MCF 10A (cell line): ENCODE measurements around the gene EPHB1. TPM values are rescaled to one million over a fixed set of nuclear protein-coding genes. Genes with fewer than 3 reads are reported as not detected.
A peak's percentile ranks its signal among the peaks of the same experiment; 100 is the strongest.

Experiments used
- BruUV-seq: library from RNA; stranded (reverse); fragments of 400-500 nt; replicated peaks from 2 replicates; lab custom pipeline; 2021; lab: Mats Ljungman, UMichigan
- CTCF ChIA-PET: fragments of 300-600 bp; sonication (Branson Sonifier 250); formaldehyde crosslinking; extraction: SDS; loops from one replicate; lab custom pipeline; 2021; ENCODE audit warnings: antibody characterized with exemption, inconsistent platforms; lab: Yijun Ruan, JAX
- POLR2A ChIA-PET: fragments of 300-600, 350-650 bp; sonication (Branson Sonifier 250); formaldehyde crosslinking; extraction: SDS; loops from one replicate; lab custom pipeline; 2020; ENCODE audit warnings: antibody characterized with exemption, inconsistent platforms; lab: Yijun Ruan, JAX
- DNase-seq: peaks from one replicate; pipeline ENCODE4 v3.0.0-alpha.2; 2018; ENCODE audit not compliant: unreplicated experiment
- H3K27ac Mint-ChIP-seq: one replicate; pipeline ENCODE4 v1.8.0; 2022; ENCODE audit warnings: mild to moderate bottlenecking, low read depth, mixed read lengths; ENCODE audit not compliant: unreplicated experiment
- H3K27me3 Mint-ChIP-seq: one replicate; pipeline ENCODE4 v1.8.0; 2022; ENCODE audit warnings: mixed read lengths; ENCODE audit not compliant: insufficient read depth, unreplicated experiment
- H3K36me3 Mint-ChIP-seq: one replicate; pipeline ENCODE4 v1.8.0; 2022; ENCODE audit warnings: mild to moderate bottlenecking, moderate library complexity, mixed read lengths; ENCODE audit not compliant: insufficient read depth, unreplicated experiment
- H3K4me1 Mint-ChIP-seq: one replicate; pipeline ENCODE4 v1.8.0; 2022; ENCODE audit warnings: mixed read lengths; ENCODE audit not compliant: insufficient read depth, unreplicated experiment
- H3K4me3 Mint-ChIP-seq: one replicate; pipeline ENCODE4 v1.8.0; 2022; ENCODE audit warnings: mild to moderate bottlenecking, moderate library complexity, mixed read lengths; ENCODE audit not compliant: unreplicated experiment
- H3K9me3 Mint-ChIP-seq: one replicate; pipeline ENCODE4 v1.8.0; 2022; ENCODE audit warnings: mixed read lengths; ENCODE audit not compliant: unreplicated experiment
- intact Hi-C: fragments of 100-400 bp; cut with micrococcal nuclease; formaldehyde crosslinking; loops from 2 replicates; pipeline ENCODE4 v1.14.1; 2022
- total RNA-seq: library from RNA; stranded (reverse); gene quantifications from 2 replicates; pipeline ENCODE4 v1.2.3, GENCODE V29; 2022
- TF ChIP-seq, protein P1 (sequence below): fragments of 200-600 bp; IDR thresholded peaks from one replicate; pipeline ENCODE4 v1.8.0; 2022; ENCODE audit warnings: antibody characterized with exemption, mild to moderate bottlenecking; ENCODE audit not compliant: unreplicated experiment

EPHB1 gene
- total RNA-seq, 1 experiment from 2014 or later, result not detected

DNA sequence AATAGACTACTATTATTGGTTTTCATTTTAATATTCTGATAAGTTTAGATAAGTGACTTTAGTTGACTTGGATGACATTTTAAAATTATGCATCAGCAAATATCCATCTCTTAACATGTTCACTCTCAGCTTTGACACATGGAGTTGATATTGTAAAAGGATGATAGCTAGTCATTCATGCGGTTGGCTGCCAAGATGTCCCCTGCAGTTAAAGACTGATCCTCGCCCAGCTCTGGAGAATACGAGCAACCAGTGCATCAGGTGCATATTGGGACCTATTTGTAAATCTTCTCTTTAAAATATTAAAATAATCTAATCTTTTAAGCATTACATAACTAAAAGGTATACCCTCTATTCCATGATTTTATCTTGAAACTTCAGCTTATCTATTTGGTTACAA, 41.9 kb downstream of the EPHB1 start:
- BruUV-seq, result no TSS peak
- Mint-ChIP-seq H3K4me1 (no peaks in the 10 kb centered on the region), H3K9me3 (no peaks in the 10 kb centered on the region), H3K27me3 (no peaks in the 10 kb centered on the region), H3K36me3 (no peaks in the 10 kb centered on the region), H3K27ac (no peak overlapping the region), H3K4me3 (no peak overlapping the region)
- DNase-seq, result no peak
- ChIA-PET POLR2A (no interaction called here), CTCF (interaction anchor here (1.1 kb wide), 1 partner anchor 15 kb away, joined by 5 read pairs; no protein-coding TSS in a partner anchor)
- intact Hi-C loops, result no loop called here
- TF ChIP-seq, protein P1, sequence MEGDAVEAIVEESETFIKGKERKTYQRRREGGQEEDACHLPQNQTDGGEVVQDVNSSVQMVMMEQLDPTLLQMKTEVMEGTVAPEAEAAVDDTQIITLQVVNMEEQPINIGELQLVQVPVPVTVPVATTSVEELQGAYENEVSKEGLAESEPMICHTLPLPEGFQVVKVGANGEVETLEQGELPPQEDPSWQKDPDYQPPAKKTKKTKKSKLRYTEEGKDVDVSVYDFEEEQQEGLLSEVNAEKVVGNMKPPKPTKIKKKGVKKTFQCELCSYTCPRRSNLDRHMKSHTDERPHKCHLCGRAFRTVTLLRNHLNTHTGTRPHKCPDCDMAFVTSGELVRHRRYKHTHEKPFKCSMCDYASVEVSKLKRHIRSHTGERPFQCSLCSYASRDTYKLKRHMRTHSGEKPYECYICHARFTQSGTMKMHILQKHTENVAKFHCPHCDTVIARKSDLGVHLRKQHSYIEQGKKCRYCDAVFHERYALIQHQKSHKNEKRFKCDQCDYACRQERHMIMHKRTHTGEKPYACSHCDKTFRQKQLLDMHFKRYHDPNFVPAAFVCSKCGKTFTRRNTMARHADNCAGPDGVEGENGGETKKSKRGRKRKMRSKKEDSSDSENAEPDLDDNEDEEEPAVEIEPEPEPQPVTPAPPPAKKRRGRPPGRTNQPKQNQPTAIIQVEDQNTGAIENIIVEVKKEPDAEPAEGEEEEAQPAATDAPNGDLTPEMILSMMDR, result no peak

DNA sequence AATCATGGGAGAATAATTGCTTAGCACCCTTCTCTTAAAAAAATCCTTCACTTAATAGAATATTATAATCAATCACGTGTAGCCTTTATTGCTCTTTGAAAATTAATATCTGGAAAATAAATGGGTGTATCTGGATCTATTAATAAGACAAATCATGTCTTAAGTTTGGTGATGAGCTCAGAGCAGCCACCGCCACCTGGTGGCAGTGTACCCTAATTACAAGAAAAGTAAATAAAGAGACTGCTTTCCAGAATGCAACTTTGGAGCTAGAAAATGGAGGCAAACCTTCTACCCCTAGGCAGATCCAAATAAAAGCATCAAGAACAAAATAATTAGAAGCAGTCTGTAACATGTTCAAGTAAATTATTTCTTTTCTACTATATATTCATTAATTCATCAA, 43.5 kb downstream of the EPHB1 start:
- H3K4me1 Mint-ChIP-seq, result no peaks in the 10 kb centered on the region
- no TSS peak for BruUV-seq
- intact Hi-C loops, result no loop called here
- POLR2A ChIA-PET, result no interaction called here
- TF ChIP-seq, protein P1, result peak; percentile 18
- no peaks in the 10 kb centered on the region for H3K27me3 Mint-ChIP-seq
- no peak for DNase-seq
- CTCF ChIA-PET, result interaction anchor here (0.6 to 2.2 kb wide), 3 partner anchors 9 to 1280 kb away, joined by 3 to 5 read pairs (median 4); no protein-coding TSS in a partner anchor
- no peaks in the 10 kb centered on the region for H3K36me3 Mint-ChIP-seq
- H3K9me3 Mint-ChIP-seq, result peaks cover 6% of the 10 kb centered on the region
- H3K4me3 Mint-ChIP-seq, result no peak overlapping the region
- H3K27ac Mint-ChIP-seq, result no peak overlapping the region

DNA sequence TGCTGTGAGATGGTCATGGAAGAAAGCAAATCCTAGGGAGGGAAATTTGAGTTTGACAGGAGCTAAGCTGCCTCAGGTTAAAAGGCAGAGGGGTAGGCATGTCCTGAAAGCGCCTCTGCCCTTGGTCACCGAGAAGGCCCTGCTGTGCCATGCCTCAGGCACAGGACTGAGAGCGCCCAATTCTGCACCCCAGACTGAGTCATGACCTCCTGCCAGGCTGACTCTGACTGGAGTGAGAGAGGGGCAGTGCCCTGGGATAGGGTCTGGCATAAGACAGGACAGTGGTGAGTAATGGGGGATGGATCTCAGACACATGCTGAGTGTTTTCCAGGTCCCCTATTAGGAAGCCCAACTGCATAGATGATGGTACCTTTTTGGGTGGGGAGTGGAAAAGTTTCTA, 44.4 kb downstream of the EPHB1 start:
- ChIA-PET POLR2A (no interaction called here), CTCF (interaction anchor here (0.7 to 2.2 kb wide), 2 partner anchors 10 to 60 kb away, joined by 3 to 5 read pairs; no protein-coding TSS in a partner anchor)
- H3K36me3 Mint-ChIP-seq, result no peaks in the 10 kb centered on the region
- no peaks in the 10 kb centered on the region for H3K4me1 Mint-ChIP-seq
- H3K9me3 Mint-ChIP-seq, result peaks cover 14% of the 10 kb centered on the region
- intact Hi-C loops, result no loop called here
- H3K4me3 Mint-ChIP-seq, result no peak overlapping the region
- TF ChIP-seq, protein P1, result no peak
- peak; percentile 5 for DNase-seq
- no peak overlapping the region for H3K27ac Mint-ChIP-seq
- BruUV-seq, result no TSS peak
- no peaks in the 10 kb centered on the region for H3K27me3 Mint-ChIP-seq

DNA sequence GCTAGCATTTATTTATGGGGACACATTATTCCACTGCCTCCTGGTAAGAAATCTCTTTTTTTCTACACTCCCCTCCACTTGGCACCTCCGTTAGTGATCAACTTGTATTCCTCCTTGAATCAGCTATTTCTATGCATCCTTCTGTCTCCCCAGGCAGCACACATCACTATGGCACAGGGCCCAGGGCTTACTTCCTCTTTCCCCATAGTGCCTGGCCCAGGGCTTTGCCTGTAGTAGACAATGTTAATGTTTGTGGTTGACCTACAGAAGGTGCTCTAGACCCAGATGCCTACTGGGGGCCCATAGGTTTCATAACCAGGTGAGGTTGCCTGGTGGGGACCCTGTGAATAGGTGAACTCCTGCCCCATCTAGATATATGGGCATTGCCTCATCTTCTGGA, 44.9 kb downstream of the EPHB1 start:
- TF ChIP-seq, protein P1, result no peak
- CTCF ChIA-PET, result interaction anchor here (0.7 to 2.2 kb wide), 2 partner anchors 11 to 1210 kb away, joined by 3 to 5 read pairs; no protein-coding TSS in a partner anchor
- intact Hi-C loops, result no loop called here
- BruUV-seq, result no TSS peak
- peaks cover 15% of the 10 kb centered on the region for H3K9me3 Mint-ChIP-seq
- no peaks in the 10 kb centered on the region for H3K27me3 Mint-ChIP-seq
- DNase-seq, result no peak
- H3K36me3 Mint-ChIP-seq, result no peaks in the 10 kb centered on the region
- H3K4me1 Mint-ChIP-seq, result no peaks in the 10 kb centered on the region
- POLR2A ChIA-PET, result interaction anchor here (0.9 kb wide), 1 partner anchor 215 kb away, joined by 3 read pairs; no protein-coding TSS in a partner anchor
- H3K4me3 Mint-ChIP-seq, result no peak overlapping the region
- no peak overlapping the region for H3K27ac Mint-ChIP-seq
